A549 (cell line): ENCODE data around the gene TSPAN1. TPM values are rescaled to one million over a fixed set of nuclear protein-coding genes. Genes with fewer than 3 reads are reported as not detected.

ENCODE experiments used
- ATAC-seq, 2 experiments: fragments of 200-7000 bp in 1 of 2; fragments of >200 bp in 1 of 2; cut with Nextera tagmentation in 1 of 2; cut with Tn5 transposase in 1 of 2; 3 replicates each; pipeline versions ENCODE4 v1.8.0 to v1.9.1; 2018 to 2020; ENCODE audit warnings: mild to moderate bottlenecking in 1 of 2, moderate library complexity in 1 of 2
- CTCF ChIA-PET: fragments of 300-600 bp; sonication (Branson Sonifier 250); formaldehyde crosslinking; extraction: SDS; loops from one replicate; lab custom pipeline; 2021; ENCODE audit warnings: antibody characterized with exemption, inconsistent platforms; lab: Yijun Ruan, JAX
- POLR2A ChIA-PET: fragments of 350-600 bp; formaldehyde crosslinking; extraction: SDS; loops from one replicate; lab custom pipeline; 2021; ENCODE audit warnings: antibody characterized with exemption, inconsistent platforms; lab: Yijun Ruan, JAX
- DNase-seq, 2 experiments: peaks; one replicate each; pipeline versions ENCODE4 v3.0.0 to v3.0.0-alpha.2; 2011 to 2016; ENCODE audit warnings: low read depth in 1 of 2, low spot score in 1 of 2
- FAIRE-seq: peaks from 2 replicates; lab custom pipeline; 2011; peaks lifted over from hg19 to GRCh38; lab: Jason Lieb, UNC
- H3K27ac ChIP-seq, 2 experiments: fragments of >200 bp; sonication (Bioruptor Twin); formaldehyde crosslinking; 3 replicates each; pipeline ENCODE4 v1.5.1; 2016 to 2017
- H3K4me1 ChIP-seq: fragments of >200 bp; sonication (Bioruptor Twin); formaldehyde crosslinking; 3 replicates; pipeline ENCODE4 v1.6.1; 2016
- H3K4me2 ChIP-seq: fragments of >200 bp; sonication (Bioruptor Twin); formaldehyde crosslinking; 3 replicates; pipeline ENCODE4 v1.6.1; 2016
- H3K4me3 ChIP-seq: fragments of >200 bp; sonication (Bioruptor Twin); formaldehyde crosslinking; 3 replicates; pipeline ENCODE4 v1.5.1; 2016
- H3K9me3 ChIP-seq: fragments of >200 bp; sonication (Bioruptor Twin); formaldehyde crosslinking; 3 replicates; pipeline ENCODE4 v1.6.1; 2016
- EHMT2 ChIP-seq: fragments of 200-600 bp; sonication (generic); IDR thresholded peaks from 2 replicates; pipeline ENCODE4 v1.6.1; 2016; ENCODE audit warnings: antibody characterized with exemption, low read depth, mild to moderate bottlenecking, moderate library complexity
- EP300 ChIP-seq, 2 experiments: fragments of >200 bp; sonication (Bioruptor Twin); formaldehyde crosslinking; IDR thresholded peaks; 2 replicates in 1 of 2; 3 replicates in 1 of 2; pipeline ENCODE4 v1.6.1; 2016 to 2017
- FOSL2 ChIP-seq, 2 experiments: fragments of 450-650 bp in 1 of 2; fragments of >200 bp in 1 of 2; sonication (Bioruptor Twin) in 1 of 2; formaldehyde crosslinking; IDR thresholded peaks; 2 replicates each; pipeline versions ENCODE4 v1.5.0 to v1.6.1; 2016 to 2020; ENCODE audit warnings: mild to moderate bottlenecking in 1 of 2, moderate library complexity in 1 of 2
- HDAC2 ChIP-seq: fragments of 200-600 bp; sonication (generic); IDR thresholded peaks from 2 replicates; pipeline ENCODE4 v1.6.1; 2016
- HEYL ChIP-seq: fragments of 250-450 bp; sonication (Bioruptor Pico); IDR thresholded peaks from 2 replicates; pipeline ENCODE4 v1.8.0; 2021; ENCODE audit warnings: mild to moderate bottlenecking, moderate library complexity
- HOXA7 ChIP-seq: fragments of 250-450 bp; sonication (Bioruptor Pico); IDR thresholded peaks from 2 replicates; pipeline ENCODE4 v1.5.0; 2020; ENCODE audit warnings: mild to moderate bottlenecking, moderate library complexity
- HOXB13 ChIP-seq: fragments of 250-450 bp; sonication (Bioruptor Pico); IDR thresholded peaks from 2 replicates; pipeline ENCODE4 v1.5.0; 2020; ENCODE audit warnings: low read depth, mild to moderate bottlenecking, moderate library complexity
- JUN ChIP-seq, 2 experiments: fragments of >200 bp; sonication (Bioruptor Twin); formaldehyde crosslinking; IDR thresholded peaks; 2 replicates in 1 of 2; 3 replicates in 1 of 2; pipeline ENCODE4 v1.6.1; 2016 to 2017
- JUNB ChIP-seq: fragments of >200 bp; sonication (Bioruptor Twin); formaldehyde crosslinking; IDR thresholded peaks from 2 replicates; pipeline ENCODE4 v1.6.1; 2016
- KDM1A ChIP-seq: fragments of 200-600 bp; sonication (generic); IDR thresholded peaks from 2 replicates; pipeline ENCODE4 v1.6.1; 2016; ENCODE audit warnings: low read depth, mild to moderate bottlenecking
- KDM5A ChIP-seq: fragments of 200-600 bp; sonication (generic); IDR thresholded peaks from 2 replicates; pipeline ENCODE4 v1.6.1; 2016; ENCODE audit warnings: antibody characterized with exemption, mild to moderate bottlenecking
- MAZ ChIP-seq: fragments of 150-350 bp; IDR thresholded peaks from 2 replicates; pipeline ENCODE4 v1.6.1; 2014; ENCODE audit warnings: antibody characterized with exemption, low read depth, low read length, borderline replicate concordance
- NFE2L2 ChIP-seq: fragments of 150-350 bp; conservative IDR thresholded peaks from 2 replicates; pipeline ENCODE4 v1.6.1; 2014; ENCODE audit warnings: low read length
- RNF2 ChIP-seq: fragments of 200-600 bp; sonication (generic); IDR thresholded peaks from 2 replicates; pipeline ENCODE4 v1.6.1; 2016; ENCODE audit warnings: low read depth, mild to moderate bottlenecking, antibody characterized with exemption, moderate library complexity, borderline replicate concordance
- SMC3 ChIP-seq: fragments of >200 bp; sonication (Bioruptor Twin); formaldehyde crosslinking; IDR thresholded peaks from 3 replicates; pipeline ENCODE4 v1.6.1; 2018; ENCODE audit warnings: inconsistent platforms
- TP53 ChIP-seq: fragments of 250-450 bp; sonication (Bioruptor Pico); IDR thresholded peaks from 2 replicates; pipeline ENCODE4 v1.5.0; 2021; ENCODE audit warnings: mild to moderate bottlenecking, moderate library complexity
- ZSCAN20 ChIP-seq: fragments of 250-450 bp; sonication (Bioruptor Pico); IDR thresholded peaks from 2 replicates; pipeline ENCODE4 v1.8.0; 2022; ENCODE audit warnings: mild to moderate bottlenecking, moderate library complexity
- WGBS: methylation state at CpG from one replicate; pipeline ENCODE4 v1.1.6; 2017; ENCODE audit errors: missing lambda C conversion rate; 5-methylcytosine and 5-hydroxymethylcytosine counted together
- polyA plus RNA-seq, 4 experiments: library from polyadenylated mRNA; depleted of rRNA in 3 of 4; stranded (reverse); fragments of >200 nt; fragmentation: RNase III in 1 of 4; extraction: RNeasy Plus Mini Kit Qiagen cat#74134 plus additional on column Dnase treatment in 1 of 4; gene quantifications; 2 replicates in 3 of 4; 3 replicates in 1 of 4; pipeline ENCODE4 v1.2.3, GENCODE V29; 2011 to 2017
- TF ChIP-seq, protein P1 (sequence below): fragments of 200-600 bp; sonication (generic); IDR thresholded peaks from 2 replicates; pipeline ENCODE4 v1.6.1; 2016; ENCODE audit warnings: antibody characterized with exemption, mild to moderate bottlenecking, moderate library complexity
- TF ChIP-seq, protein P2 (sequence below): IDR thresholded peaks from 2 replicates; pipeline ENCODE4 v1.6.1; 2012; ENCODE audit warnings: low read depth, borderline replicate concordance
- TF ChIP-seq, protein P3 (sequence below): fragments of >200 bp; sonication (Bioruptor Twin); formaldehyde crosslinking; IDR thresholded peaks from 2 replicates; pipeline ENCODE4 v1.6.1; 2016
- TF ChIP-seq, protein P4 (sequence below): fragments of >200 bp; sonication (Bioruptor Twin); formaldehyde crosslinking; IDR thresholded peaks from 3 replicates; pipeline ENCODE4 v1.6.1; 2016
- TF ChIP-seq, protein P5 (sequence below): IDR thresholded peaks from 2 replicates; pipeline ENCODE4 v1.6.1; 2012
- TF ChIP-seq, protein P6 (sequence below): fragments of >200 bp; sonication (Bioruptor Twin); formaldehyde crosslinking; IDR thresholded peaks from 3 replicates; pipeline ENCODE4 v1.5.1; 2016

The TSPAN1 gene
- polyA plus RNA-seq, 2 of the 4 experiments (the other 2 are of a cell fraction), result 2.1 TPM

DNA sequence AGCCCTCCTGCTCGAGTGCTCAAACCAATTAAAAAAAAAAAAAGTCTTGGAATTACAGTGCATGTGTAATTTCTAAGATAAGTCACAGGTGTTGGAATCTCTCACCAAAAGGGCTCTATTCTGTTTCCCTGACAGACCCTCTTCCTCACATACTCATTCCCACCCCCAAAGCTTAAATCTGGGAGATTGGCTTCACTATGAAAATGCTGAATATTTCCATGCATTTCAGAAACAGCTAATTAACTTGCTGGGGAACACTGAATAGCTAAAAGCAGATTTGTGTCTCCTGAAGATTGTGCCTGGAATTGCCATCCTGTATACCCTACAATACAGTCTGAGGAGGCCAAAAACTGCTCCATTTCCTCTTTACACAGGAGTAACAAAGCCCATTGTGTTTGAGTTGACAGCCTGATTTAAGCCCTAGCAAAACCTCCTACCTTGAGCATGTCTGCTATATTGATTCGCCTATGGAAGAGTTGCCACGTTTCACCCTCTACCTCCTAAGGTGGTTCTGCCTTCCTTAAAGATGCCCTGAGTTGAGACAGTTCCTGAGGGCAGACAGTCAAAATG is 41.0 kb upstream of the TSPAN1 start:
- WGBS, result 65% methylated on average over 3 of the region's 3 CpGs
- DNase-seq, result no peak
- FAIRE-seq, result no peak
- H3K4me2 ChIP-seq, result peak overlapping the region; percentile 88
- POLR2A ChIA-PET, result no interaction called here
- H3K4me3 ChIP-seq, result peak overlapping the region; percentile 59
- TF ChIP-seq, protein P1, sequence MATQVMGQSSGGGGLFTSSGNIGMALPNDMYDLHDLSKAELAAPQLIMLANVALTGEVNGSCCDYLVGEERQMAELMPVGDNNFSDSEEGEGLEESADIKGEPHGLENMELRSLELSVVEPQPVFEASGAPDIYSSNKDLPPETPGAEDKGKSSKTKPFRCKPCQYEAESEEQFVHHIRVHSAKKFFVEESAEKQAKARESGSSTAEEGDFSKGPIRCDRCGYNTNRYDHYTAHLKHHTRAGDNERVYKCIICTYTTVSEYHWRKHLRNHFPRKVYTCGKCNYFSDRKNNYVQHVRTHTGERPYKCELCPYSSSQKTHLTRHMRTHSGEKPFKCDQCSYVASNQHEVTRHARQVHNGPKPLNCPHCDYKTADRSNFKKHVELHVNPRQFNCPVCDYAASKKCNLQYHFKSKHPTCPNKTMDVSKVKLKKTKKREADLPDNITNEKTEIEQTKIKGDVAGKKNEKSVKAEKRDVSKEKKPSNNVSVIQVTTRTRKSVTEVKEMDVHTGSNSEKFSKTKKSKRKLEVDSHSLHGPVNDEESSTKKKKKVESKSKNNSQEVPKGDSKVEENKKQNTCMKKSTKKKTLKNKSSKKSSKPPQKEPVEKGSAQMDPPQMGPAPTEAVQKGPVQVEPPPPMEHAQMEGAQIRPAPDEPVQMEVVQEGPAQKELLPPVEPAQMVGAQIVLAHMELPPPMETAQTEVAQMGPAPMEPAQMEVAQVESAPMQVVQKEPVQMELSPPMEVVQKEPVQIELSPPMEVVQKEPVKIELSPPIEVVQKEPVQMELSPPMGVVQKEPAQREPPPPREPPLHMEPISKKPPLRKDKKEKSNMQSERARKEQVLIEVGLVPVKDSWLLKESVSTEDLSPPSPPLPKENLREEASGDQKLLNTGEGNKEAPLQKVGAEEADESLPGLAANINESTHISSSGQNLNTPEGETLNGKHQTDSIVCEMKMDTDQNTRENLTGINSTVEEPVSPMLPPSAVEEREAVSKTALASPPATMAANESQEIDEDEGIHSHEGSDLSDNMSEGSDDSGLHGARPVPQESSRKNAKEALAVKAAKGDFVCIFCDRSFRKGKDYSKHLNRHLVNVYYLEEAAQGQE, result no peak
- TF ChIP-seq NFE2L2 (no peak), KDM1A (no peak), HOXB13 (CRISPR knock-in tag) (no peak)
- TF ChIP-seq, protein P2, sequence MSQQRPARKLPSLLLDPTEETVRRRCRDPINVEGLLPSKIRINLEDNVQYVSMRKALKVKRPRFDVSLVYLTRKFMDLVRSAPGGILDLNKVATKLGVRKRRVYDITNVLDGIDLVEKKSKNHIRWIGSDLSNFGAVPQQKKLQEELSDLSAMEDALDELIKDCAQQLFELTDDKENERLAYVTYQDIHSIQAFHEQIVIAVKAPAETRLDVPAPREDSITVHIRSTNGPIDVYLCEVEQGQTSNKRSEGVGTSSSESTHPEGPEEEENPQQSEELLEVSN, result no peak
- TF ChIP-seq, protein P3, sequence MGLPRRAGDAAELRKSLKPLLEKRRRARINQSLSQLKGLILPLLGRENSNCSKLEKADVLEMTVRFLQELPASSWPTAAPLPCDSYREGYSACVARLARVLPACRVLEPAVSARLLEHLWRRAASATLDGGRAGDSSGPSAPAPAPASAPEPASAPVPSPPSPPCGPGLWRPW, result no peak
- TF ChIP-seq, protein P4, sequence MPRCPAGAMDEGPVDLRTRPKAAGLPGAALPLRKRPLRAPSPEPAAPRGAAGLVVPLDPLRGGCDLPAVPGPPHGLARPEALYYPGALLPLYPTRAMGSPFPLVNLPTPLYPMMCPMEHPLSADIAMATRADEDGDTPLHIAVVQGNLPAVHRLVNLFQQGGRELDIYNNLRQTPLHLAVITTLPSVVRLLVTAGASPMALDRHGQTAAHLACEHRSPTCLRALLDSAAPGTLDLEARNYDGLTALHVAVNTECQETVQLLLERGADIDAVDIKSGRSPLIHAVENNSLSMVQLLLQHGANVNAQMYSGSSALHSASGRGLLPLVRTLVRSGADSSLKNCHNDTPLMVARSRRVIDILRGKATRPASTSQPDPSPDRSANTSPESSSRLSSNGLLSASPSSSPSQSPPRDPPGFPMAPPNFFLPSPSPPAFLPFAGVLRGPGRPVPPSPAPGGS, result no peak
- peak overlapping the region; percentile 89 to 99 for H3K27ac ChIP-seq
- no peaks in the 10 kb centered on the region for H3K9me3 ChIP-seq
- H3K4me1 ChIP-seq, result peaks cover 25% of the 10 kb centered on the region; the same call in 2 of the 3 replicates
- ATAC-seq, result no peak
- CTCF ChIA-PET, result no interaction called here

DNA sequence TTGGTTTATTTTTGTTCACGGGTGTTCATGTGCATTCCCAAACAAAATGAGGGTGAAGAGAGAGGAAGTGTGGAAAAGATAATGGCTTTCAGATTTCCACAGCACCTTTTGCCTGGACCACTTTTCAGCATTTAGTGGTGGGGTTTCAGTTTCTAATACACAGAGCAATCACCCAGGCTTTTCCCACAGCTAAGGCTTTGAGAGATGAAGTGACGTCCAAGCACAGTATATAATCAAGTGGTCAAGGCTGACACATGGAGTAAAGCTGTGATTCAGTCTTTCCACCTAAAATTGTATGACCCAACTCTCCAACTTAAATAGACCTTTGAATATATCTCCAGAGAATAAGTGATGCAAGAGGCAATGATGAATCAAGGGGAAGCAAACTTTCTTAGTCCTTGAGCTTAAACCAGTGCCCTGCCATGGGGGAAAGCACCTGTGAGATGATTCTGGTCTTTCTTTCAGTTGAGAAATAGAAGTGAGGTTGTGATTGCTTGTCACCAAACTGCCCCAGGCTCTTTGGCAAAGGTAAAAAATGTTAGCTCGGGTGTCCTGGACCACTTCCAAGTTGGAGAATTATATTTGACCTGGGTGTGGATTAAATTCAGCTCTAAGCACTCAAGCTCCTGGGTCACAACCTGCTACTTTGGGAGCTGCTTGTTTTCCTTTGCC is 40.1 kb upstream of the TSPAN1 start:
- ChIA-PET CTCF (no interaction called here), POLR2A (no interaction called here)
- H3K9me3 ChIP-seq, result no peaks in the 10 kb centered on the region
- H3K27ac ChIP-seq, result no peak overlapping the region
- H3K4me1 ChIP-seq, result peaks cover 24% of the 10 kb centered on the region; the same call in 2 of the 3 replicates
- no peak overlapping the region for H3K4me3 ChIP-seq
- DNase-seq, result peak in 1 of 2 experiments; percentile 16
- 55% methylated on average over 3 of the region's 3 CpGs for WGBS
- no peak for ATAC-seq
- no peak for FAIRE-seq
- H3K4me2 ChIP-seq, result peak overlapping the region; percentile 31
- TF ChIP-seq, protein P1, result no peak
- TF ChIP-seq FOSL2 (IDR thresholded peaks at IDR 0.05), result no peak
- no peak for TF ChIP-seq FOSL2 (CRISPR knock-in tag; IDR thresholded peaks at IDR 0.05)
- TF ChIP-seq, protein P5, sequence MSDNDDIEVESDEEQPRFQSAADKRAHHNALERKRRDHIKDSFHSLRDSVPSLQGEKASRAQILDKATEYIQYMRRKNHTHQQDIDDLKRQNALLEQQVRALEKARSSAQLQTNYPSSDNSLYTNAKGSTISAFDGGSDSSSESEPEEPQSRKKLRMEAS, result no peak
- TF ChIP-seq HEYL (CRISPR knock-in tag), result no peak
- no peak for TF ChIP-seq EHMT2
- TF ChIP-seq SMC3, result no peak
- TF ChIP-seq KDM5A, result no peak
- no peak for TF ChIP-seq EP300 (IDR thresholded peaks at IDR 0.05)
- TF ChIP-seq, protein P6, sequence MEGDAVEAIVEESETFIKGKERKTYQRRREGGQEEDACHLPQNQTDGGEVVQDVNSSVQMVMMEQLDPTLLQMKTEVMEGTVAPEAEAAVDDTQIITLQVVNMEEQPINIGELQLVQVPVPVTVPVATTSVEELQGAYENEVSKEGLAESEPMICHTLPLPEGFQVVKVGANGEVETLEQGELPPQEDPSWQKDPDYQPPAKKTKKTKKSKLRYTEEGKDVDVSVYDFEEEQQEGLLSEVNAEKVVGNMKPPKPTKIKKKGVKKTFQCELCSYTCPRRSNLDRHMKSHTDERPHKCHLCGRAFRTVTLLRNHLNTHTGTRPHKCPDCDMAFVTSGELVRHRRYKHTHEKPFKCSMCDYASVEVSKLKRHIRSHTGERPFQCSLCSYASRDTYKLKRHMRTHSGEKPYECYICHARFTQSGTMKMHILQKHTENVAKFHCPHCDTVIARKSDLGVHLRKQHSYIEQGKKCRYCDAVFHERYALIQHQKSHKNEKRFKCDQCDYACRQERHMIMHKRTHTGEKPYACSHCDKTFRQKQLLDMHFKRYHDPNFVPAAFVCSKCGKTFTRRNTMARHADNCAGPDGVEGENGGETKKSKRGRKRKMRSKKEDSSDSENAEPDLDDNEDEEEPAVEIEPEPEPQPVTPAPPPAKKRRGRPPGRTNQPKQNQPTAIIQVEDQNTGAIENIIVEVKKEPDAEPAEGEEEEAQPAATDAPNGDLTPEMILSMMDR, result no peak
- TF ChIP-seq JUN (IDR thresholded peaks at IDR 0.05), result no peak
- no peak for TF ChIP-seq HOXA7 (CRISPR knock-in tag)
- no peak for TF ChIP-seq JUNB
- TF ChIP-seq, protein P2, result no peak
- no peak for TF ChIP-seq MAZ
- TF ChIP-seq RNF2, result no peak
- no peak for TF ChIP-seq TP53 (CRISPR knock-in tag)
- TF ChIP-seq HDAC2, result no peak
- TF ChIP-seq ZSCAN20 (CRISPR knock-in tag), result no peak
